ENCODE results near the gene PIP5KL1. TPM values are rescaled to one million over a fixed set of nuclear protein-coding genes. Genes with fewer than 3 reads are reported as not detected.
A peak's percentile ranks its signal among the peaks of the same experiment; 100 is the strongest.

Gene PIP5KL1
- total and polyA plus RNA-seq, 2 of the 4 experiments (the other 2 are of a cell fraction), result 0.36 to 3.6 TPM

GRCh38 chr9:127926906-127927200 is 3.7 kb downstream of the PIP5KL1 start:
- 0 out of 4 replicates have a peak, but pooled peaks cover 0 to 12% of the 10 kb centered on the region in 2 experiments for H3K79me1 ChIP-seq (ENCODE audit: low read depth in 1 of 2, low read length in 2 of 2)
- in situ Hi-C loops (cut with MboI; ENCODE audit: low sequenced_read_pairs), result no loop called here

More at GRCh38 chr9:127926906-127927200, 3.7 kb downstream of the PIP5KL1 start:
- no peak overlapping the region; the same call in 1 of the 2 replicates for H3K56ac ChIP-seq (ENCODE audit: extremely low read depth, insufficient read depth, low read length)
- H3K9ac ChIP-seq (ENCODE audit: low read depth, low read length), result no peak overlapping the region
- no peak overlapping the region for H2BK15ac ChIP-seq (ENCODE audit: low read depth, low read length)
- no peak for ATAC-seq (ENCODE audit: low read depth)
- DNase-seq, result no peak
- H3K9me1 ChIP-seq (ENCODE audit: insufficient read depth, low read length), result peaks cover 17% of the 10 kb centered on the region
- peak overlapping the region; percentile 87 for H2AFZ ChIP-seq (replicated peaks; ENCODE audit: low read length, poor library complexity)
- H3K23ac ChIP-seq (ENCODE audit: low read depth, low read length), result peak overlapping the region; percentile 50; the same call in 1 of the 2 replicates
- no peak overlapping the region for H2BK5ac ChIP-seq (ENCODE audit: low read depth, low read length, poor library complexity, severe bottlenecking)
- peaks cover 13% of the 10 kb centered on the region for H3K4me1 ChIP-seq (ENCODE audit: control insufficient read depth, insufficient read depth, low read length)
- H4K5ac ChIP-seq (ENCODE audit: low read depth, low read length), result no peak overlapping the region
- peaks cover 14% of the 10 kb centered on the region for H4K20me1 ChIP-seq (ENCODE audit: insufficient read depth, low read length)
- peak overlapping the region; percentile 56; the same call in 1 of the 2 replicates for H2BK20ac ChIP-seq (ENCODE audit: low read depth, low read length)
- H2BK120ac ChIP-seq (ENCODE audit: low read depth, low read length), result peak overlapping the region; percentile 28; the same call in 1 of the 2 replicates
- H3K4ac ChIP-seq (ENCODE audit: low read depth, low read length), result peak overlapping the region; percentile 44
- no peak overlapping the region for H3K18ac ChIP-seq (ENCODE audit: low read depth, low read length)
- no peak overlapping the region; the same call in 1 of the 2 replicates for H3K4me2 ChIP-seq (ENCODE audit: low read depth, low read length)
- ChIA-PET POLR2A (ENCODE audit: unreplicated experiment) (no interaction called here), CTCF (interaction anchor here (1.3 to 1.4 kb wide), 2 partner anchors 37 to 191 kb away, joined by 3 read pairs; no protein-coding TSS in a partner anchor)
- TF ChIP-seq MAZ (IDR thresholded peaks at IDR 0.05; ENCODE audit: borderline replicate concordance, low read depth, low read length) (0 out of 2 replicates have a peak, but pooled peaks have one; percentile 0), NFE2L2 (IDR thresholded peaks at IDR 0.05; ENCODE audit: low read depth, low read length) (no peak)
- no peaks in the 10 kb centered on the region for H3K27me3 ChIP-seq (ENCODE audit: control insufficient read depth, insufficient read depth, low read length)
- peak overlapping the region; percentile 17 for H2AK9ac ChIP-seq (replicated peaks; ENCODE audit: low read depth, low read length, poor library complexity)
- H3K4me3 ChIP-seq (ENCODE audit: insufficient read depth, low read depth, low read length), result no peak overlapping the region
- no peak overlapping the region for H4K91ac ChIP-seq (ENCODE audit: insufficient read depth, low read depth, low read length)
- 25% methylated on average over 7 of the region's 19 CpGs; no CpG with 5 or more reads in 1 of the 2 experiments for WGBS, 2 experiments (ENCODE audit: extremely low coverage in 2 of 2, insufficient read length in 1 of 2)
- peak overlapping the region; percentile 74 for H2AK5ac ChIP-seq (ENCODE audit: low read depth, low read length)
- no peak overlapping the region for H3K27ac ChIP-seq (ENCODE audit: insufficient read depth, low read length)
- no peak overlapping the region for H3K14ac ChIP-seq (replicated peaks; ENCODE audit: low read depth, low read length)
- H3K9me3 ChIP-seq (ENCODE audit: control insufficient read depth, insufficient read depth, low read length), result no peaks in the 10 kb centered on the region
- intact Hi-C loops (cut with micrococcal nuclease) (loop anchor here (10.0 kb wide), 2 partner anchors 422 to 722 kb away; no protein-coding TSS in a partner anchor), dilution Hi-C loops (cut with HindIII; ENCODE audit: low sequenced_read_pairs, unreplicated experiment) (no loop called here)
- no TSS peak for BruUV-seq (replicated peaks)
- peak overlapping the region in 1 of 2 experiments; percentile 40; a peak in 1 of 4 replicates for H4K8ac ChIP-seq (ENCODE audit: low read depth in 2 of 2, low read length in 2 of 2)
- H3K36me3 ChIP-seq (ENCODE audit: control insufficient read depth, insufficient read depth, low read length), result no peaks in the 10 kb centered on the region

All from IMR-90 (cell line).